ENCODE measurements around the gene DFFA. TPM values are rescaled to one million over a fixed set of nuclear protein-coding genes. Genes with fewer than 3 reads are reported as not detected.

DFFA gene
- polyA plus RNA-seq, 3 donors, result 11.0 to 17.8 (median 17.3) TPM

GRCh38 chr1:10510520-10511493, 38.5 kb upstream of the DFFA start:
- H3K4me1 Mint-ChIP-seq, result peaks cover 33% of the 10 kb centered on the region
- Histone ChIP-seq H4K20me1 (ENCODE audit: insufficient read depth, low read length) (peaks cover 88% of the 10 kb centered on the region), H3K9me3 (replicated peaks in 1 of 2; ENCODE audit: control insufficient read depth in 1 of 2, insufficient read depth in 1 of 2, low read length in 2 of 2) (no peaks in the 10 kb centered on the region), H3K9ac (ENCODE audit: insufficient read depth, low read length, poor library complexity, severe bottlenecking) (peak overlapping the region; percentile 11), H3K27ac (ENCODE audit: low read depth in 1 of 2, low read length in 2 of 2) (peak overlapping the region in 1 of 2 donors; percentile 29), H3K4me1 (ENCODE audit: control insufficient read depth in 1 of 2, insufficient read depth in 2 of 2, low read length in 2 of 2) (peaks cover 9 to 25% of the 10 kb centered on the region in 2 donors), H3K36me3 (replicated peaks in 1 of 2; ENCODE audit: control insufficient read depth in 1 of 2, insufficient read depth in 2 of 2, low read length in 2 of 2) (peaks cover 0 to 5% of the 10 kb centered on the region in 2 donors), H2AFZ (ENCODE audit: insufficient read depth, low read depth, low read length, poor library complexity, severe bottlenecking) (no peak overlapping the region), H3K4me2 (replicated peaks; ENCODE audit: extremely low read depth, low read length, poor library complexity, severe bottlenecking) (no peak overlapping the region), H3K4me3 (replicated peaks in 1 of 3; ENCODE audit: low read depth in 2 of 3, low read length in 3 of 3) (no peak overlapping the region), H3K27me3 (ENCODE audit: control insufficient read depth in 2 of 2, insufficient read depth in 2 of 2, low read length in 2 of 2) (no peaks in the 10 kb centered on the region), H3K79me2 (ENCODE audit: insufficient read depth, low read length) (peaks cover 49% of the 10 kb centered on the region)
- 12% methylated on average over 9 of the region's 12 CpGs for WGBS (ENCODE audit: insufficient coverage)
- DNase-seq, result peak in 1 of 3 donors; percentile 30
- TF ChIP-seq, protein P1, sequence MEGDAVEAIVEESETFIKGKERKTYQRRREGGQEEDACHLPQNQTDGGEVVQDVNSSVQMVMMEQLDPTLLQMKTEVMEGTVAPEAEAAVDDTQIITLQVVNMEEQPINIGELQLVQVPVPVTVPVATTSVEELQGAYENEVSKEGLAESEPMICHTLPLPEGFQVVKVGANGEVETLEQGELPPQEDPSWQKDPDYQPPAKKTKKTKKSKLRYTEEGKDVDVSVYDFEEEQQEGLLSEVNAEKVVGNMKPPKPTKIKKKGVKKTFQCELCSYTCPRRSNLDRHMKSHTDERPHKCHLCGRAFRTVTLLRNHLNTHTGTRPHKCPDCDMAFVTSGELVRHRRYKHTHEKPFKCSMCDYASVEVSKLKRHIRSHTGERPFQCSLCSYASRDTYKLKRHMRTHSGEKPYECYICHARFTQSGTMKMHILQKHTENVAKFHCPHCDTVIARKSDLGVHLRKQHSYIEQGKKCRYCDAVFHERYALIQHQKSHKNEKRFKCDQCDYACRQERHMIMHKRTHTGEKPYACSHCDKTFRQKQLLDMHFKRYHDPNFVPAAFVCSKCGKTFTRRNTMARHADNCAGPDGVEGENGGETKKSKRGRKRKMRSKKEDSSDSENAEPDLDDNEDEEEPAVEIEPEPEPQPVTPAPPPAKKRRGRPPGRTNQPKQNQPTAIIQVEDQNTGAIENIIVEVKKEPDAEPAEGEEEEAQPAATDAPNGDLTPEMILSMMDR (IDR thresholded peaks at IDR 0.05), result no peak
- no peaks in the 10 kb centered on the region for H3K9me3 Mint-ChIP-seq
- peaks cover 16 to 19% of the 10 kb centered on the region in 2 donors for H3K36me3 Mint-ChIP-seq
- peak overlapping the region in 3 of 7 donors; percentile 41 to 67 (median 65) for H3K27ac Mint-ChIP-seq
- intact Hi-C loops (cut with micrococcal nuclease), result no loop called here
- peak overlapping the region in 1 of 2 donors; percentile 14 for H3K4me3 Mint-ChIP-seq
- no peaks in the 10 kb centered on the region for H3K27me3 Mint-ChIP-seq (ENCODE audit: low read depth in 3 of 3)

- H3K36me3 Mint-ChIP-seq, result peaks cover 16 to 21% of the 10 kb centered on the region in 2 donors
- no peak overlapping the region for H3K9ac ChIP-seq (ENCODE audit: insufficient read depth, low read length, poor library complexity, severe bottlenecking)
- no peak overlapping the region for H3K27ac Mint-ChIP-seq
- peaks cover 27% of the 10 kb centered on the region for H3K4me1 Mint-ChIP-seq
- no peak overlapping the region for H2AFZ ChIP-seq (ENCODE audit: insufficient read depth, low read depth, low read length, poor library complexity, severe bottlenecking)
- no peak for DNase-seq
- H3K27me3 ChIP-seq (ENCODE audit: control insufficient read depth in 2 of 2, insufficient read depth in 2 of 2, low read length in 2 of 2), result no peaks in the 10 kb centered on the region
- no peak overlapping the region for H3K4me3 Mint-ChIP-seq
- WGBS (ENCODE audit: insufficient coverage), result 100% methylated on average over 1 of the region's 6 CpGs
- H3K9me3 Mint-ChIP-seq, result no peaks in the 10 kb centered on the region
- intact Hi-C loops (cut with micrococcal nuclease), result loop anchor here (5.0 to 10.0 kb wide), 3 partner anchors 355 to 435 kb away; no protein-coding TSS in a partner anchor
- peaks cover 44% of the 10 kb centered on the region for H3K79me2 ChIP-seq (ENCODE audit: insufficient read depth, low read length)
- H3K9me3 ChIP-seq (replicated peaks in 1 of 2; ENCODE audit: control insufficient read depth in 1 of 2, insufficient read depth in 1 of 2, low read length in 2 of 2), result no peaks in the 10 kb centered on the region
- no peak overlapping the region for H3K27ac ChIP-seq (ENCODE audit: low read depth in 1 of 2, low read length in 2 of 2)
- H4K20me1 ChIP-seq (ENCODE audit: insufficient read depth, low read length), result peaks cover 80% of the 10 kb centered on the region
- no peak overlapping the region for H3K4me2 ChIP-seq (replicated peaks; ENCODE audit: extremely low read depth, low read length, poor library complexity, severe bottlenecking)
- no peak overlapping the region for H3K4me3 ChIP-seq (replicated peaks in 1 of 3; ENCODE audit: low read depth in 2 of 3, low read length in 3 of 3)
- H3K4me1 ChIP-seq (ENCODE audit: control insufficient read depth in 1 of 2, insufficient read depth in 2 of 2, low read length in 2 of 2), result peaks cover 4 to 18% of the 10 kb centered on the region in 2 donors
- H3K27me3 Mint-ChIP-seq (ENCODE audit: low read depth in 3 of 3), result no peaks in the 10 kb centered on the region
- H3K36me3 ChIP-seq (replicated peaks in 1 of 2; ENCODE audit: control insufficient read depth in 1 of 2, insufficient read depth in 2 of 2, low read length in 2 of 2), result peaks cover 0 to 5% of the 10 kb centered on the region in 2 donors
- TF ChIP-seq, protein P1 (IDR thresholded peaks at IDR 0.05), result no peak
Measured at GRCh38 chr1:10509809-10510509, 37.6 kb upstream of the DFFA start.

All from CD14-positive monocyte (primary cell).